ENCODE data around the gene DSE.

- no peak for TF ChIP-seq CTCF (IDR thresholded peaks at IDR 0.05)
- TF ChIP-seq POLR2A (IDR thresholded peaks at IDR 0.05): no peak
- TF ChIP-seq EP300 (IDR thresholded peaks at IDR 0.05): no peak
Measured at GRCh38 chr6:116447052-116447451, 76.3 kb downstream of the DSE start.
